A673 (cell line): ENCODE measurements around the gene PGAM1. TPM values are rescaled to one million over a fixed set of nuclear protein-coding genes. Genes with fewer than 3 reads are reported as not detected.
"Not testable (repeated sequence)": the region's sequence is repeated elsewhere in the genome, so short reads cannot be mapped to it uniquely, and the experiment has no call there.

ENCODE experiments used
- BruUV-seq: library from RNA; stranded (reverse); fragments of 400-500 nt; replicated peaks from 2 replicates; lab custom pipeline; 2021; lab: Mats Ljungman, UMichigan
- CTCF ChIA-PET: fragments of 300-600 bp; sonication (Branson Sonifier 250); formaldehyde crosslinking; loops from one replicate; lab custom pipeline; 2022; ENCODE audit warnings: antibody characterized with exemption; lab: Charles Lee
- POLR2A ChIA-PET: fragments of 300-600 bp; sonication (Branson Sonifier 250); formaldehyde crosslinking; loops from one replicate; lab custom pipeline; 2022; ENCODE audit warnings: antibody characterized with exemption; ENCODE audit not compliant: low non-redundant PET; lab: Charles Lee
- DNase-seq: peaks from one replicate; pipeline ENCODE4 v3.0.0-alpha.2; 2015; ENCODE audit warnings: low spot score
- H3K27ac ChIP-seq: fragments of 200-600 bp; sonication (generic); 2 replicates; pipeline ENCODE4 v1.5.1; 2016; ENCODE audit warnings: mixed run types, low read depth, mild to moderate bottlenecking, mixed read lengths, antibody characterized with exemption, low read length; ENCODE audit not compliant: poor library complexity, severe bottlenecking
- H3K27me3 ChIP-seq: fragments of 200-600 bp; sonication (generic); replicated peaks from 2 replicates; pipeline ENCODE4 v1.6.1; 2017; ENCODE audit warnings: mixed run types, low read depth, mild to moderate bottlenecking, mixed read lengths, antibody characterized with exemption, low read length; ENCODE audit not compliant: insufficient read depth, poor library complexity
- H3K36me3 ChIP-seq: fragments of 200-600 bp; sonication (generic); 2 replicates; pipeline ENCODE4 v1.6.1; 2016; ENCODE audit warnings: mixed run types, mild to moderate bottlenecking, mixed read lengths, antibody characterized with exemption, low read length; ENCODE audit not compliant: insufficient read depth, poor library complexity, severe bottlenecking
- H3K4me1 ChIP-seq: fragments of 200-600 bp; sonication (generic); 2 replicates; pipeline ENCODE4 v1.6.1; 2017; ENCODE audit warnings: mixed run types, mild to moderate bottlenecking, mixed read lengths, antibody characterized with exemption, low read length; ENCODE audit not compliant: insufficient read depth, poor library complexity, severe bottlenecking
- H3K4me3 ChIP-seq: fragments of 200-600 bp; sonication (generic); 2 replicates; pipeline ENCODE4 v1.5.1; 2016; ENCODE audit warnings: low read depth, mixed run types, mild to moderate bottlenecking, mixed read lengths, low read length; ENCODE audit not compliant: poor library complexity, severe bottlenecking
- H3K9me3 ChIP-seq: fragments of 200-600 bp; sonication (generic); 2 replicates; pipeline ENCODE4 v1.6.1; 2016; ENCODE audit warnings: mixed run types, low read depth, mild to moderate bottlenecking, mixed read lengths, antibody characterized with exemption, low read length; ENCODE audit not compliant: poor library complexity, severe bottlenecking
- CTCF ChIP-seq: fragments of 300-800, 200-600 bp; sonication (generic); conservative IDR thresholded peaks from 2 replicates; pipeline ENCODE4 v1.5.1; 2017; ENCODE audit warnings: low read depth, mild to moderate bottlenecking, antibody characterized with exemption, low read length, moderate library complexity, mixed read lengths
- EZH2 ChIP-seq: fragments of 200-600 bp; sonication (generic); IDR thresholded peaks from 2 replicates; pipeline ENCODE4 v1.6.1; 2017; ENCODE audit warnings: borderline replicate concordance, low read depth, mild to moderate bottlenecking, mixed read lengths, antibody characterized with exemption, low read length; ENCODE audit not compliant: poor library complexity, severe bottlenecking
- intact Hi-C: fragments of 100-400 bp; cut with micrococcal nuclease; formaldehyde crosslinking; loops from one replicate; pipeline ENCODE4 v1.10.0; 2022; ENCODE audit not compliant: unreplicated experiment
- total RNA-seq: library from RNA; stranded (reverse); gene quantifications from 2 replicates; pipeline ENCODE4 v1.2.3, GENCODE V29; 2021

Gene PGAM1
- total RNA-seq, 1 experiment from 2014 or later = 668 TPM

- peaks cover 6% of the 10 kb centered on the region for H3K36me3 ChIP-seq
- H3K9me3 ChIP-seq = no peaks in the 10 kb centered on the region
- peaks cover 10% of the 10 kb centered on the region for H3K4me1 ChIP-seq
- intact Hi-C loops = no loop called here
- ChIA-PET POLR2A (interaction anchor here (0.5 kb wide), 1 partner anchor 83 kb away, joined by 5 read pairs; no protein-coding TSS in a partner anchor), CTCF (interaction anchor here (1.3 kb wide), 1 partner anchor 10 kb away, joined by 4 read pairs; no protein-coding TSS in a partner anchor)
- no TSS peak for BruUV-seq
- DNase-seq = no peak
- peak overlapping the region; percentile 86 for H3K27ac ChIP-seq
- no peaks in the 10 kb centered on the region for H3K27me3 ChIP-seq
- TF ChIP-seq EZH2 (no peak), CTCF (no peak)
- peak overlapping the region; percentile 99 for H3K4me3 ChIP-seq
These were observed 24.5 kb upstream of the PGAM1 start for GRCh38 chr10:97401455-97401919.

DNA sequence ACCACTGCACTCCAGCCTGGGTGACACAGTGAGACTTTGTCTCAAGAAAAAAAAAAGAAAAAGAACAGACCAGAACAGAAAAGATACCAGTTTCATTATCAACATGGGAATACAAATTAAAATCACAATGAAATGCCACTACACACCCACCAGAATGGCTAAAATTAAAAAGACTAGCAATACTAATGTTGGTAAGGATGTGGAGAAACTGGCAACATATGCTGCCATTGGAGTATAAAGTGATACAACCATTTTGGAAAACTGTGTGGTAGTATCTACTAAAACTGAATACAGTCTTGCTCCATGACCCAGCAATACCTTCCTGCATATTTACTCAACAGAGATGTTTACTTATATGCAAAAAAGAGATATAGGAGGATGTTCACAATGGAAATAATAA is 21.9 kb upstream of the PGAM1 start:
- Histone ChIP-seq H3K27ac (no peak overlapping the region), H3K9me3 (no peaks in the 10 kb centered on the region), H3K4me3 (no peak overlapping the region), H3K4me1 (peaks cover 10% of the 10 kb centered on the region), H3K36me3 (no peaks in the 10 kb centered on the region), H3K27me3 (no peaks in the 10 kb centered on the region)
- BruUV-seq = no TSS peak
- intact Hi-C loops = no loop called here
- no peak for DNase-seq
- ChIA-PET POLR2A (no interaction called here), CTCF (no interaction called here)
- TF ChIP-seq EZH2 = no peak
- no peak for TF ChIP-seq CTCF

DNA sequence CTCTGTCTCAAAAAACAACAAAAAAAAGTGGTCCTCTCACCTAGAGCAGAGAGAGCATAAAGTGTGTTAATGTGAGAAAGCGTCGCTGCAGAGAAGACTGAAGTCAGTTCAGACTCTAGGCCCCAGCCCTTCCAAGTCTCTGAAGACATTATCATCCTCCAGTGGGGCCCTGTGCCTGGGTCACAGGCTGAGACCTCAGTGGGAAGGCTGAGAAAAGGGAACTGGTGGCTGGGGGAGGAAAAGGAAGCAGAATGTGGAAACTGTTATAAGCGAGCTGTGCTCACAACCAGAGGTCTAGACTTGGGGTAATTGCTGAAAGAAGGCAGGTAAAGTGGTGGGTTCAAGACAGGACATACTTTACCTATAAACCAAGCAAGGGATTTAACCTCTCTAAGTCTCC is 19.9 kb upstream of the PGAM1 start:
- H3K36me3 ChIP-seq = no peaks in the 10 kb centered on the region
- ChIA-PET POLR2A (no interaction called here), CTCF (no interaction called here)
- no TSS peak for BruUV-seq
- no peak for TF ChIP-seq CTCF
- no peak for TF ChIP-seq EZH2
- H3K4me3 ChIP-seq = no peak overlapping the region
- DNase-seq = no peak
- H3K27me3 ChIP-seq = no peaks in the 10 kb centered on the region
- intact Hi-C loops = loop anchor here (2.0 kb wide), 1 partner anchor 207 kb away; no protein-coding TSS in a partner anchor
- no peaks in the 10 kb centered on the region for H3K9me3 ChIP-seq
- peaks cover 4% of the 10 kb centered on the region for H3K4me1 ChIP-seq
- no peak overlapping the region for H3K27ac ChIP-seq

DNA sequence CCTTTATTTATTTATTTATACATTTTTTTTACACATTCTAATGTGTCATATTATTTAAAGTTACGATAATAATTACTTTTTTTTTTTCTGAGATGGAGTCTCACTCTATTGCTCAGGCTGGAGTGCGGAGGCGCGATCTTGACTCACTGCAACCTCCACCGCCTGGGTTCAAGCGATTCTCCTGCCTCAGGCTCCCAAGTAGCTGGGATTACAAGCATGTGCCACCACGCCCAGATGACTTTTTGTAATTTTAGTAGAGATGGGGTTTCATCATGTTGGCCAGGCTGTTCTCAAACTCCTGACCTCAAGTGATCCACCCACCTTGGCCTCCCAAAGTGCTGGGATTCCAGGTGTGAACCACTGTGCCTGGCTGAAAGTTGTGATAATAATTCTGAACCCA is 19.5 kb upstream of the PGAM1 start:
- CTCF ChIA-PET = interaction anchor here (0.6 kb wide), 1 partner anchor 147 kb away, joined by 3 read pairs; no protein-coding TSS in a partner anchor
- POLR2A ChIA-PET, H3K4me3 ChIP-seq, H3K4me1 ChIP-seq, H3K9me3 ChIP-seq, DNase-seq, BruUV-seq, H3K27me3 ChIP-seq, H3K27ac ChIP-seq, H3K36me3 ChIP-seq: not testable (repeated sequence)
- intact Hi-C loops = loop anchor here (2.0 kb wide), 1 partner anchor 206 kb away; no protein-coding TSS in a partner anchor
